ENCODE measurements around the gene COL6A2. TPM values are rescaled to one million over a fixed set of nuclear protein-coding genes. Genes with fewer than 3 reads are reported as not detected.

Gene COL6A2
- total RNA-seq, 1 experiment from 2014 or later: 22.0 TPM

DNA sequence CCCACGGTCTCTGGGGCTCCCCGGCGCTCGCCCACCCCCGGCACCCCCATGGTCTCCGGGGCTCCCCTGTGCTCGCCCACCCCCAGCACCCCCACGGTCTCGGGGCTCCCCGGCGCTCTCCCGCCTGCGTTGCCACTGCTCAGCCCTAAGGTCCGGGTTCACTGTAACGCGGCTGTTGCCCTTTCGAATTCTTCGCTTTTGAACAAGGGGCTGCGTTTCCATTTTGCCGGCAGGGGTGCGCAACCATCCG, 62.7 kb downstream of the COL6A2 start:
- no peaks in the 10 kb centered on the region for H3K9me3 ChIP-seq (ENCODE audit: insufficient read depth, low read depth)
- DNase-seq: no peak
- no peaks in the 10 kb centered on the region for H3K36me3 ChIP-seq (ENCODE audit: low read depth)
- ChIA-PET POLR2A (ENCODE audit: unreplicated experiment) (no interaction called here), CTCF (no interaction called here)
- BruUV-seq (replicated peaks): no TSS peak
- no peaks in the 10 kb centered on the region for H3K79me2 ChIP-seq (ENCODE audit: low read depth)
- no peak overlapping the region for H2AFZ ChIP-seq
- H3F3A ChIP-seq (ENCODE audit: insufficient read depth, low read depth): no peaks in the 10 kb centered on the region
- H3K9me2 ChIP-seq (ENCODE audit: insufficient read depth): no peaks in the 10 kb centered on the region
- H3K4me3 ChIP-seq: no peak overlapping the region
- H3K4me1 ChIP-seq (replicated peaks; ENCODE audit: insufficient read depth): no peaks in the 10 kb centered on the region
- intact Hi-C loops (cut with micrococcal nuclease; ENCODE audit: unreplicated experiment): no loop called here
- no peak overlapping the region for H3K27ac ChIP-seq
- no peaks in the 10 kb centered on the region for H3K27me3 ChIP-seq (ENCODE audit: insufficient read depth, low read depth)
- no peak overlapping the region for H3K4me2 ChIP-seq
- H4K20me1 ChIP-seq (ENCODE audit: insufficient read depth): no peaks in the 10 kb centered on the region
- TF ChIP-seq EZH2 (IDR thresholded peaks at IDR 0.05; ENCODE audit: low read depth): no peak
- TF ChIP-seq, protein P1, sequence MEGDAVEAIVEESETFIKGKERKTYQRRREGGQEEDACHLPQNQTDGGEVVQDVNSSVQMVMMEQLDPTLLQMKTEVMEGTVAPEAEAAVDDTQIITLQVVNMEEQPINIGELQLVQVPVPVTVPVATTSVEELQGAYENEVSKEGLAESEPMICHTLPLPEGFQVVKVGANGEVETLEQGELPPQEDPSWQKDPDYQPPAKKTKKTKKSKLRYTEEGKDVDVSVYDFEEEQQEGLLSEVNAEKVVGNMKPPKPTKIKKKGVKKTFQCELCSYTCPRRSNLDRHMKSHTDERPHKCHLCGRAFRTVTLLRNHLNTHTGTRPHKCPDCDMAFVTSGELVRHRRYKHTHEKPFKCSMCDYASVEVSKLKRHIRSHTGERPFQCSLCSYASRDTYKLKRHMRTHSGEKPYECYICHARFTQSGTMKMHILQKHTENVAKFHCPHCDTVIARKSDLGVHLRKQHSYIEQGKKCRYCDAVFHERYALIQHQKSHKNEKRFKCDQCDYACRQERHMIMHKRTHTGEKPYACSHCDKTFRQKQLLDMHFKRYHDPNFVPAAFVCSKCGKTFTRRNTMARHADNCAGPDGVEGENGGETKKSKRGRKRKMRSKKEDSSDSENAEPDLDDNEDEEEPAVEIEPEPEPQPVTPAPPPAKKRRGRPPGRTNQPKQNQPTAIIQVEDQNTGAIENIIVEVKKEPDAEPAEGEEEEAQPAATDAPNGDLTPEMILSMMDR (conservative IDR thresholded peaks at IDR 0.05): no peak

GRCh38 chr21:46160907-46161632, 63.2 kb downstream of the COL6A2 start:
- intact Hi-C loops (cut with micrococcal nuclease; ENCODE audit: unreplicated experiment): no loop called here
- no peak for DNase-seq
- Histone ChIP-seq H4K20me1 (ENCODE audit: insufficient read depth) (no peaks in the 10 kb centered on the region), H3K27me3 (ENCODE audit: insufficient read depth, low read depth) (no peaks in the 10 kb centered on the region), H2AFZ (no peak overlapping the region), H3F3A (ENCODE audit: insufficient read depth, low read depth) (no peaks in the 10 kb centered on the region), H3K4me1 (replicated peaks; ENCODE audit: insufficient read depth) (no peaks in the 10 kb centered on the region), H3K79me2 (ENCODE audit: low read depth) (no peaks in the 10 kb centered on the region), H3K27ac (no peak overlapping the region), H3K36me3 (ENCODE audit: low read depth) (no peaks in the 10 kb centered on the region), H3K4me2 (no peak overlapping the region), H3K4me3 (no peak overlapping the region), H3K9me2 (ENCODE audit: insufficient read depth) (no peaks in the 10 kb centered on the region), H3K9me3 (ENCODE audit: insufficient read depth, low read depth) (no peaks in the 10 kb centered on the region)
- TF ChIP-seq EZH2 (IDR thresholded peaks at IDR 0.05; ENCODE audit: low read depth): no peak
- TF ChIP-seq, protein P1 (conservative IDR thresholded peaks at IDR 0.05): no peak
- ChIA-PET POLR2A (ENCODE audit: unreplicated experiment) (no interaction called here), CTCF (no interaction called here)
- BruUV-seq (replicated peaks): no TSS peak

DNA sequence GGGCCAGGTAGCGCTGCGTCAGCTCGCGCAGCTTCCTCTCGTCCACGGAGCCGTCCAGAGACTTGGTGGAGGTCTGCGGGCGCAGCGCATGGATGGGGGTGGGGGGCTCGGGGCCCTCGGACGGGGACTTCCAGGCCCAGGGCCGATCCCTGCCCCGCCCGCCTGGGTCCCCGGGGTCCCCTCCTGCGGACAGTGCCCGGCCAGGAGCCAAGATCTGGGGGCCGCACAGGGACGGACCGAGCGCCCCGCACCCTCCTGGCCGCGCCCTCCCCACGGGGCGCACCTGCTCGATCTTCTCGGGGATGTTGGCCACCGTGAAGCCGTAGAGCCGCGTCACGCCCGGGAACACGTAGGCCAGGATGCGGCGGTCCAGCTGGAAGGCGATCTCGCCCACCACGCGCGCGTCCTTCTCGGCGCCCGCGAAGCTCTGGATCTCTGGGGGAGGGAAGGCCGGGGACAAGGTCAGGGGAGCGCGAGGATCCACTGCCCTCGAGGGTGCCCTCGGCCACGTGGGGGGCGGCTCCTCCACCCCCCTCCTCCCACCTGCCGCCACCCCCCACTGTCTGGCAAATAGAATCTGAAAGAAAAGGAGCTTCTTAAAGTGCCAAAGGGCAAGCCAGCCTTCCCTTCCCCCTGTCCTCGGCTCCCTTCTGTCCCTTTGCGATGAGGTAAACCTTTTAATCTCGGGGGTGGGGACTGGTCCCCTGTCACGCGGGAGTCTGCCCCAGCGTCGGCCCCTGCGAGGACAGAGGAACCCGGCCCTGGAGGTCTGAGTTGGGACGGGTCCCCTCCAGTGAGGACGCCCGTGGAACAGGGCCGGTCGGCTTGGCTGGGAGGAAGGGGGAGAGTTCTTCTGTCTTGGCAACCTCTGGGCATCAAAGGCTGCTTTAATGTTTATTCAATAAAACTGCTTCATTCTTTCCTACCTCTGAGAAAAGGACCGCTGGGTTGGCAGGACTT, 64.0 kb downstream of the COL6A2 start:
- TF ChIP-seq, protein P1 (conservative IDR thresholded peaks at IDR 0.05): no peak
- no peak for TF ChIP-seq EZH2 (IDR thresholded peaks at IDR 0.05; ENCODE audit: low read depth)
- BruUV-seq (replicated peaks): no TSS peak
- ChIA-PET CTCF (no interaction called here), POLR2A (ENCODE audit: unreplicated experiment) (no interaction called here)
- no peaks in the 10 kb centered on the region for H3K4me1 ChIP-seq (replicated peaks; ENCODE audit: insufficient read depth)
- no peaks in the 10 kb centered on the region for H3K9me2 ChIP-seq (ENCODE audit: insufficient read depth)
- no peaks in the 10 kb centered on the region for H3K79me2 ChIP-seq (ENCODE audit: low read depth)
- no peak overlapping the region for H2AFZ ChIP-seq
- H3K36me3 ChIP-seq (ENCODE audit: low read depth): no peaks in the 10 kb centered on the region
- H4K20me1 ChIP-seq (ENCODE audit: insufficient read depth): no peaks in the 10 kb centered on the region
- no peak overlapping the region for H3K4me3 ChIP-seq
- H3K27me3 ChIP-seq (ENCODE audit: insufficient read depth, low read depth): no peaks in the 10 kb centered on the region
- no peak overlapping the region for H3K27ac ChIP-seq
- no peak overlapping the region for H3K4me2 ChIP-seq
- intact Hi-C loops (cut with micrococcal nuclease; ENCODE audit: unreplicated experiment): no loop called here
- H3K9me3 ChIP-seq (ENCODE audit: insufficient read depth, low read depth): no peaks in the 10 kb centered on the region
- no peaks in the 10 kb centered on the region for H3F3A ChIP-seq (ENCODE audit: insufficient read depth, low read depth)
- no peak for DNase-seq
